Breast epithelium (tissue), 3 donors: ENCODE data around the gene PRR3.

Experiments
- POLR2A ChIP-seq: fragments of 450-650 bp; IDR thresholded peaks from one replicate; pipeline ENCODE4 v1.6.1; 2016; ENCODE audit warnings: antibody characterized with exemption, mild to moderate bottlenecking, moderate library complexity
- POLR2AphosphoS5 ChIP-seq, 3 donors: sonication (generic); formaldehyde crosslinking; IDR thresholded peaks; one replicate each; pipeline ENCODE4 v1.6.1; 2017; ENCODE audit warnings: antibody characterized with exemption in 3 of 3
- TF ChIP-seq, protein P1 (sequence below), 3 donors: fragments of 450-650 bp; IDR thresholded peaks; one replicate each; pipeline ENCODE4 v1.5.1; 2016 to 2017; ENCODE audit warnings: antibody characterized with exemption in 3 of 3, mild to moderate bottlenecking in 3 of 3, moderate library complexity in 3 of 3

DNA sequence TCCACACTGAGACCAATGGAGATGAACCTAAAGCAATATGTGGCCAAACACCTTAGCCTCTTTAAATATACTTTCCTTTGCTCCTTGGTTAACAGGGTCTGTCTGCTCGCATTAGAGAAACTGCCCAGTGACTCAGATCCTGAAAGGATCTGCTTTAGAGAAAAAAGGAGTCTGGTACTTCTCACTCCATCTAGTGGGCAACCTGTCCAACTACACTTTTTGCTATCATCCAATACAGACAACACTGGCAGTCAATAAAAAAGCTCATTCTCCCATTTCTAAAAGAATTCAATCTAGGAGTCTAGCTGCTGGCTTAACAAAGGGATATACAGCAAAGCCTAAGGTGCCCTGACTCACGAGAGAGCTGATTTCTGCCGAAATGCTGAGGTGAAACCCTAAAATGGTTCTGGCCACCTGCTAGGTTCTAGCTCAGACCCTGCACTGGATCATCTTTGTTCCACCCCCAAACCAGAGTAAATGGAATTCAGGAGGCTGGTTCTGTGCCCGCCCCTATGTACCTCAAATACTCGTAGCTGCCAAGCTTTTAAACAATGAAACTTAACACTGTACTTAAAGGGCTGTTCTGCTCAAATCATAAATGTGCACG is 12.3 kb upstream of the PRR3 start:
- TF ChIP-seq, protein P1, sequence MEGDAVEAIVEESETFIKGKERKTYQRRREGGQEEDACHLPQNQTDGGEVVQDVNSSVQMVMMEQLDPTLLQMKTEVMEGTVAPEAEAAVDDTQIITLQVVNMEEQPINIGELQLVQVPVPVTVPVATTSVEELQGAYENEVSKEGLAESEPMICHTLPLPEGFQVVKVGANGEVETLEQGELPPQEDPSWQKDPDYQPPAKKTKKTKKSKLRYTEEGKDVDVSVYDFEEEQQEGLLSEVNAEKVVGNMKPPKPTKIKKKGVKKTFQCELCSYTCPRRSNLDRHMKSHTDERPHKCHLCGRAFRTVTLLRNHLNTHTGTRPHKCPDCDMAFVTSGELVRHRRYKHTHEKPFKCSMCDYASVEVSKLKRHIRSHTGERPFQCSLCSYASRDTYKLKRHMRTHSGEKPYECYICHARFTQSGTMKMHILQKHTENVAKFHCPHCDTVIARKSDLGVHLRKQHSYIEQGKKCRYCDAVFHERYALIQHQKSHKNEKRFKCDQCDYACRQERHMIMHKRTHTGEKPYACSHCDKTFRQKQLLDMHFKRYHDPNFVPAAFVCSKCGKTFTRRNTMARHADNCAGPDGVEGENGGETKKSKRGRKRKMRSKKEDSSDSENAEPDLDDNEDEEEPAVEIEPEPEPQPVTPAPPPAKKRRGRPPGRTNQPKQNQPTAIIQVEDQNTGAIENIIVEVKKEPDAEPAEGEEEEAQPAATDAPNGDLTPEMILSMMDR (IDR thresholded peaks at IDR 0.05), result peak; percentile 52 to 74 (median 70)
- TF ChIP-seq POLR2A, result no peak
- TF ChIP-seq POLR2AphosphoS5 (IDR thresholded peaks at IDR 0.05), result no peak
